OCI-LY7 (cell line): Measurements from ENCODE around the gene SPAG5.

Experiments
- EZH2phosphoT487 ChIP-seq: fragments of 200-600 bp; sonication (generic); IDR thresholded peaks from 2 replicates; pipeline ENCODE4 v1.6.1; 2018; ENCODE audit warnings: low read depth, borderline replicate concordance, mild to moderate bottlenecking, mixed run types, antibody characterized with exemption, low read length, moderate library complexity, mixed read lengths
- TF ChIP-seq, protein P1 (sequence below): fragments of 200-600 bp; sonication (generic); conservative IDR thresholded peaks from 2 replicates; pipeline ENCODE4 v1.5.1; 2014; ENCODE audit warnings: mild to moderate bottlenecking, antibody characterized with exemption, low read length, moderate library complexity, mixed read lengths

- TF ChIP-seq, protein P1, sequence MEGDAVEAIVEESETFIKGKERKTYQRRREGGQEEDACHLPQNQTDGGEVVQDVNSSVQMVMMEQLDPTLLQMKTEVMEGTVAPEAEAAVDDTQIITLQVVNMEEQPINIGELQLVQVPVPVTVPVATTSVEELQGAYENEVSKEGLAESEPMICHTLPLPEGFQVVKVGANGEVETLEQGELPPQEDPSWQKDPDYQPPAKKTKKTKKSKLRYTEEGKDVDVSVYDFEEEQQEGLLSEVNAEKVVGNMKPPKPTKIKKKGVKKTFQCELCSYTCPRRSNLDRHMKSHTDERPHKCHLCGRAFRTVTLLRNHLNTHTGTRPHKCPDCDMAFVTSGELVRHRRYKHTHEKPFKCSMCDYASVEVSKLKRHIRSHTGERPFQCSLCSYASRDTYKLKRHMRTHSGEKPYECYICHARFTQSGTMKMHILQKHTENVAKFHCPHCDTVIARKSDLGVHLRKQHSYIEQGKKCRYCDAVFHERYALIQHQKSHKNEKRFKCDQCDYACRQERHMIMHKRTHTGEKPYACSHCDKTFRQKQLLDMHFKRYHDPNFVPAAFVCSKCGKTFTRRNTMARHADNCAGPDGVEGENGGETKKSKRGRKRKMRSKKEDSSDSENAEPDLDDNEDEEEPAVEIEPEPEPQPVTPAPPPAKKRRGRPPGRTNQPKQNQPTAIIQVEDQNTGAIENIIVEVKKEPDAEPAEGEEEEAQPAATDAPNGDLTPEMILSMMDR: no peak
- TF ChIP-seq EZH2phosphoT487: no peak
These were observed 35.4 kb downstream of the SPAG5 start for GRCh38 chr17:28563475-28563874.
